Measurements from ENCODE around the gene YY1. TPM values are rescaled to one million over a fixed set of nuclear protein-coding genes. Genes with fewer than 3 reads are reported as not detected.

The YY1 gene
- total and polyA plus RNA-seq, 2 donors (not counting 1 experiment from before 2014, with no cell fraction given) = 40.8 to 41.9 TPM

- Histone ChIP-seq H3K9me3 (ENCODE audit: control insufficient read depth, insufficient read depth, low read depth, low read length) (no peaks in the 10 kb centered on the region), H3K79me2 (ENCODE audit: control insufficient read depth, insufficient read depth, low read length) (peaks cover 82% of the 10 kb centered on the region), H3K4me3 (replicated peaks in 1 of 4; ENCODE audit: control extremely low read depth in 1 of 4, insufficient read depth in 1 of 4, low read depth in 3 of 4, low read length in 4 of 4) (no peak overlapping the region), H3K9ac (ENCODE audit: insufficient read depth, low read length) (no peak overlapping the region), H4K20me1 (ENCODE audit: control insufficient read depth, extremely low read depth, insufficient read depth, low read length) (no peaks in the 10 kb centered on the region), H2AFZ (ENCODE audit: low read length) (no peak overlapping the region), H3K4me1 (ENCODE audit: control insufficient read depth, extremely low read depth, insufficient read depth, low read length) (no peaks in the 10 kb centered on the region), H3K27me3 (ENCODE audit: control insufficient read depth, insufficient read depth, low read length) (no peaks in the 10 kb centered on the region), H3K4me2 (ENCODE audit: extremely low read depth, insufficient read depth, low read length) (no peak overlapping the region), H3K36me3 (ENCODE audit: control insufficient read depth, insufficient read depth, low read length) (peaks cover 7% of the 10 kb centered on the region), H3K27ac (ENCODE audit: insufficient read depth, low read length) (no peak overlapping the region)
- DNase-seq (ENCODE audit: low read depth in 2 of 2) = no peak
- TF ChIP-seq CTCF (conservative IDR thresholded peaks at IDR 0.05 in 1 of 2, IDR thresholded peaks at IDR 0.05 in 1 of 2; ENCODE audit: low read depth in 1 of 2, low read length in 2 of 2) (no peak), EZH2 (IDR thresholded peaks at IDR 0.05; ENCODE audit: low read length, missing control alignments) (no peak)
These were observed 23.6 kb downstream of the YY1 start for GRCh38 chr14:100262545-100262944.

- TF ChIP-seq EZH2 (IDR thresholded peaks at IDR 0.05; ENCODE audit: low read length, missing control alignments) = no peak
- TF ChIP-seq CTCF (conservative IDR thresholded peaks at IDR 0.05 in 1 of 2, IDR thresholded peaks at IDR 0.05 in 1 of 2; ENCODE audit: low read depth in 1 of 2, low read length in 2 of 2) = no peak
- no peak overlapping the region for H3K4me3 ChIP-seq (replicated peaks in 1 of 4; ENCODE audit: control extremely low read depth in 1 of 4, insufficient read depth in 1 of 4, low read depth in 3 of 4, low read length in 4 of 4)
- H4K20me1 ChIP-seq (ENCODE audit: control insufficient read depth, extremely low read depth, insufficient read depth, low read length) = no peaks in the 10 kb centered on the region
- H3K9me3 ChIP-seq (ENCODE audit: control insufficient read depth, insufficient read depth, low read depth, low read length) = no peaks in the 10 kb centered on the region
- no peak overlapping the region for H2AFZ ChIP-seq (ENCODE audit: low read length)
- peak in 1 of 2 donors; percentile 43 for DNase-seq (ENCODE audit: low read depth in 2 of 2)
- H3K4me1 ChIP-seq (ENCODE audit: control insufficient read depth, extremely low read depth, insufficient read depth, low read length) = no peaks in the 10 kb centered on the region
- H3K4me2 ChIP-seq (ENCODE audit: extremely low read depth, insufficient read depth, low read length) = no peak overlapping the region
- no peaks in the 10 kb centered on the region for H3K27me3 ChIP-seq (ENCODE audit: control insufficient read depth, insufficient read depth, low read length)
- H3K36me3 ChIP-seq (ENCODE audit: control insufficient read depth, insufficient read depth, low read length) = peaks cover 7% of the 10 kb centered on the region
- no peak overlapping the region for H3K27ac ChIP-seq (ENCODE audit: insufficient read depth, low read length)
- peaks cover 81% of the 10 kb centered on the region for H3K79me2 ChIP-seq (ENCODE audit: control insufficient read depth, insufficient read depth, low read length)
- H3K9ac ChIP-seq (ENCODE audit: insufficient read depth, low read length) = no peak overlapping the region
These were observed 24.2 kb downstream of the YY1 start for GRCh38 chr14:100263141-100263540.

GRCh38 chr14:100267990-100268389 lies 29.0 kb downstream of the YY1 start:
- H3K27me3 ChIP-seq (ENCODE audit: control insufficient read depth, insufficient read depth, low read length) = no peaks in the 10 kb centered on the region
- no peak for DNase-seq (ENCODE audit: low read depth in 2 of 2)
- H3K4me3 ChIP-seq (replicated peaks in 1 of 4; ENCODE audit: control extremely low read depth in 1 of 4, insufficient read depth in 1 of 4, low read depth in 3 of 4, low read length in 4 of 4) = no peak overlapping the region
- H3K4me2 ChIP-seq (ENCODE audit: extremely low read depth, insufficient read depth, low read length) = no peak overlapping the region
- H3K36me3 ChIP-seq (ENCODE audit: control insufficient read depth, insufficient read depth, low read length) = peaks cover 4% of the 10 kb centered on the region
- TF ChIP-seq CTCF (conservative IDR thresholded peaks at IDR 0.05 in 1 of 2, IDR thresholded peaks at IDR 0.05 in 1 of 2; ENCODE audit: low read depth in 1 of 2, low read length in 2 of 2) (no peak), EZH2 (IDR thresholded peaks at IDR 0.05; ENCODE audit: low read length, missing control alignments) (no peak)
- peaks cover 1% of the 10 kb centered on the region for H4K20me1 ChIP-seq (ENCODE audit: control insufficient read depth, extremely low read depth, insufficient read depth, low read length)
- peaks cover 71% of the 10 kb centered on the region for H3K79me2 ChIP-seq (ENCODE audit: control insufficient read depth, insufficient read depth, low read length)
- H3K9me3 ChIP-seq (ENCODE audit: control insufficient read depth, insufficient read depth, low read depth, low read length) = no peaks in the 10 kb centered on the region
- no peak overlapping the region for H3K9ac ChIP-seq (ENCODE audit: insufficient read depth, low read length)
- H3K4me1 ChIP-seq (ENCODE audit: control insufficient read depth, extremely low read depth, insufficient read depth, low read length) = no peaks in the 10 kb centered on the region
- no peak overlapping the region for H2AFZ ChIP-seq (ENCODE audit: low read length)
- no peak overlapping the region for H3K27ac ChIP-seq (ENCODE audit: insufficient read depth, low read length)
